ENCODE data around the gene ADAM15. TPM values are rescaled to one million over a fixed set of nuclear protein-coding genes. Genes with fewer than 3 reads are reported as not detected.

The ADAM15 gene
- total RNA-seq, 1 experiment from 2014 or later: 30.6 TPM

DNA sequence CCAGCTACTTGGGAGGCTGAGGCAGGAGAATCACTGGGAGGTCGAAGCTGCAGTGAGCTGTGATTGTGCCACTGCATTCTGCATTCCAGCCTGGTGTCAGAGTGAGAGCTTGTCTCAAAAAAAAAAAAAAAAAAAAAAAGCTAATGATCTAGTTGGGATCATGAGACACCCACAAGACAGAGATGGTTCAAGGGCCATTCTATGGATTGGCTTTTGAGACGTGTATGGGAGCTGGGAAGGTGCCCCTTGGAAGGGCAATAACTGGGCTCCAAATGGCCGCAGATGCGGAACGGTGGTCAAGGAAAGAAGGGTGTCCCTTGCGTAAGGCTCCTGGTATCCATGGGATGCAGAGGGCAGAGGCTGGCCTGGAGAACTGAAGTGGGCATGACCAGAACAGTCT is 6.8 kb upstream of the ADAM15 start:
- Histone ChIP-seq H3K27me3 (ENCODE audit: insufficient read depth, low read length) (no peaks in the 10 kb centered on the region), H2BK20ac (ENCODE audit: low read depth, low read length, poor library complexity, severe bottlenecking) (no peak overlapping the region), H3K56ac (ENCODE audit: insufficient read length, low read depth, low read length) (no peak overlapping the region), H3K18ac (ENCODE audit: insufficient read length, low read depth, low read length) (no peak overlapping the region), H2BK120ac (ENCODE audit: low read depth, low read length, poor library complexity, severe bottlenecking) (no peak overlapping the region), H4K20me1 (ENCODE audit: control insufficient read depth, insufficient read depth, insufficient read length) (peaks cover 2% of the 10 kb centered on the region), H3K9ac (ENCODE audit: extremely low read depth, insufficient read length, low read length) (no peak overlapping the region), H3K4ac (ENCODE audit: low read depth, low read length) (no peak overlapping the region), H2AFZ (ENCODE audit: low read length) (no peak overlapping the region), H3K14ac (ENCODE audit: insufficient read depth, low read length) (no peak overlapping the region), H3K9me3 (ENCODE audit: control insufficient read depth, low read depth, low read length) (no peaks in the 10 kb centered on the region), H3K27ac (ENCODE audit: insufficient read length, low read depth, low read length) (no peak overlapping the region), H4K91ac (ENCODE audit: insufficient read length, low read depth, low read length) (no peak overlapping the region), H2BK5ac (ENCODE audit: insufficient read length, low read length) (no peak overlapping the region), H3K79me2 (ENCODE audit: insufficient read depth, low read length) (no peaks in the 10 kb centered on the region), H2AK5ac (ENCODE audit: insufficient read length, low read length) (no peak overlapping the region), H4K5ac (ENCODE audit: insufficient read length, low read depth, low read length) (no peak overlapping the region), H3K4me1 (ENCODE audit: insufficient read depth, low read length) (no peaks in the 10 kb centered on the region; the same call in 1 of the 2 replicates), H2BK15ac (ENCODE audit: low read depth, low read length) (no peak overlapping the region), H3K4me2 (ENCODE audit: insufficient read depth, insufficient read length, low read length) (no peak overlapping the region), H3K79me1 (ENCODE audit: insufficient read depth, low read depth, low read length, poor library complexity, severe bottlenecking) (no peaks in the 10 kb centered on the region), H3K23ac (ENCODE audit: insufficient read length, low read depth, low read length) (no peak overlapping the region), H4K8ac (replicated peaks; ENCODE audit: insufficient read length, low read depth, low read length) (no peak overlapping the region), H3T11ph (ENCODE audit: low read length) (no peak overlapping the region), H3K23me2 (ENCODE audit: insufficient read length, low read depth, low read length, poor library complexity, severe bottlenecking) (no peaks in the 10 kb centered on the region), H2BK12ac (ENCODE audit: insufficient read length, low read depth, low read length) (no peak overlapping the region)
- TF ChIP-seq, protein P1, sequence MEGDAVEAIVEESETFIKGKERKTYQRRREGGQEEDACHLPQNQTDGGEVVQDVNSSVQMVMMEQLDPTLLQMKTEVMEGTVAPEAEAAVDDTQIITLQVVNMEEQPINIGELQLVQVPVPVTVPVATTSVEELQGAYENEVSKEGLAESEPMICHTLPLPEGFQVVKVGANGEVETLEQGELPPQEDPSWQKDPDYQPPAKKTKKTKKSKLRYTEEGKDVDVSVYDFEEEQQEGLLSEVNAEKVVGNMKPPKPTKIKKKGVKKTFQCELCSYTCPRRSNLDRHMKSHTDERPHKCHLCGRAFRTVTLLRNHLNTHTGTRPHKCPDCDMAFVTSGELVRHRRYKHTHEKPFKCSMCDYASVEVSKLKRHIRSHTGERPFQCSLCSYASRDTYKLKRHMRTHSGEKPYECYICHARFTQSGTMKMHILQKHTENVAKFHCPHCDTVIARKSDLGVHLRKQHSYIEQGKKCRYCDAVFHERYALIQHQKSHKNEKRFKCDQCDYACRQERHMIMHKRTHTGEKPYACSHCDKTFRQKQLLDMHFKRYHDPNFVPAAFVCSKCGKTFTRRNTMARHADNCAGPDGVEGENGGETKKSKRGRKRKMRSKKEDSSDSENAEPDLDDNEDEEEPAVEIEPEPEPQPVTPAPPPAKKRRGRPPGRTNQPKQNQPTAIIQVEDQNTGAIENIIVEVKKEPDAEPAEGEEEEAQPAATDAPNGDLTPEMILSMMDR (conservative IDR thresholded peaks at IDR 0.05): no peak
- Mint-ChIP-seq H3K27me3 (ENCODE audit: low read depth) (peaks cover 15% of the 10 kb centered on the region), H3K4me1 (peaks cover 15 to 40% of the 10 kb centered on the region in 2 experiments), H3K27ac (peak overlapping the region in 1 of 3 experiments; percentile 71; a peak in 1 of 7 replicates), H3K9me3 (no peaks in the 10 kb centered on the region; a peak in 1 of 5 replicates), H3K36me3 (ENCODE audit: insufficient read depth in 1 of 3, low read depth in 3 of 3) (no peaks in the 10 kb centered on the region; a peak in 2 of 7 replicates), H3K4me3 (peak overlapping the region in 1 of 2 experiments; percentile 56; a peak in 2 of 5 replicates)
- no CpG with 5 or more reads among the region's 6 CpGs for whole genome bisulfite sequencing (ENCODE audit: extremely low coverage, insufficient read length, low lambda C conversion rate)
- no peak for DNase-seq
